OCI-M2 (cell line): ENCODE data around the gene CIDEB.

Experiments used
- DNase-seq: peaks from one replicate; lab custom pipeline; 2025; ENCODE audit not compliant: unreplicated experiment; lab: John Stamatoyannopoulos, UW

CIDEB gene

DNA sequence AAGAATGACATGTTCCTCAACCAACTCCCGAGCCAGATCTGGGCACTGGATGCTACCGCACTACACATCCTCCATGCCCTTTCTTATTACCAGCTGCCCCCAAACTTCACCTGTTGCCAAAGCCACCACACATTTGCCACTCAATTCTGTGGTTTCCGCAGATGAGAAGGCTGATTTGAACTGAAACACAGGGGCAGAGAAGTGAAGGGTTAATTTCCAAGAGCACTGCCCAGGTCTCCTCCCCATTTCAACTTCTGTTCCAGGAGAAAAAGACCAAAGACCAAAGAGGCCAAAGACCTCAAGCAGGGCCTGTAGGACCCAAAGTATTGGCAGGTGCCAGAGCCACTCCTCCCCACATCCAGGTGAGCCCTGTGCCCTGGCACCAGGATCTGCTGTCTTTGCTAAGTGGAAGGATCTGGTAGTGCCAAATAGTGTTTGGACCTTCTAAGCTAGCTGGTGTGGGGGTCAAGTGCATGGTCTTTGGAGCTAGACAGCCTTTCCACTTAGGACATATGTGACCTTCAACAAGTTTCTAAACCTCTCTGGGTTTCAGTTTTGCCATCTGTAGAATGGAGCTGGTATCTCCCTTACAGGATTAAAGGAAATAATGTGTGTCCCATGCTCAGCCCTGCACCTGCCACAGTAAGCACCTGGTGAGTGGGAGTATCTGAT is 16.2 kb downstream of the CIDEB start:
- DNase-seq, result no peak

DNA sequence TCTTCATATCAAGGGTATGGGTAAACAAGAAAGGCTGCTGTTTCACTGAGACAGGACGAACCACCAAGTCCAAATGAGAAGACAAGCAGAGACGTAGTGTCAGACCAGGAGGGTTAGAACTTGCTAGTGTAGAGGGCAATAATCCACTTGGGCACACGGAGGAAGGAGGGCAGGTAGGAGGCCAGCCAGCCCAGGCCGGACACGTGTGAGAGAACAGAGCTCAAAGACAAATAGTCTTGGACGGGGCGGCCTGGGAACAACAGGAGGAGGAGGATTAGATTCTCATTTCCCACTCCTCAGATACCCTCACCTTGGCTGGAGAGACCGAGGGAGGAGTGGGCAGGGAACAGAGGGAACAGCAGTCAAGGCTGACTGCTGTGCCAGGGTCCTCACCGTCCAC is 17.0 kb downstream of the CIDEB start:
- no peak for DNase-seq

DNA sequence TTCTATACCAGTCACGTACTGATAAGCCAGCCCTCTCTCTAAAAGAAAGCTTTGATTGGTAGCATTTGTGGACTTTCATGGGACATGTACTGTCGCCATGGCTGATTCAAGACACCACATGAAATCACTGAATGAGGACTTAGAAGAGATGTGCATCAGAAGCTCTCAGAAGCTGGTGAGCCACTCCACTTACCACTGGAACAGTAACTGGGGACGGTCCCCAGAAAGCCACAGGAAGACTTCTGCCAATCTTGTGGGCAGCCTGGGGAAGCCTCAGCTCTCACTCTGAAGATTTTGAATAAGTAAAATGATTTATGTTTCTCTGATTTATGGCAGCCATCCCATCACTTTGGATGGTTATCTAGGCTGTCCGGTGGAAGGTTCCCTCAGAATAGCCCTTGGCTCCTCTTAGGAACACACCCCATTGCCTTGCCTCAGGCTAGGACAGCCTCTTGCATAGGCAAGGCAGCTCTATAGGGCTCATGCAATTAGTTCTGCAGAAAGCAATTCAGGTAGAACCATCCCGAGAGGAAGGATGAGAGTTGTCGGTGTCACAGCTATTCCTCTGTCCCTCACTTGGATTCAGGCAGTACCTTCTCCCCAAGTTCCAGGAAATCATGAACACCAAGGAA is 18.0 kb downstream of the CIDEB start:
- no peak for DNase-seq

DNA sequence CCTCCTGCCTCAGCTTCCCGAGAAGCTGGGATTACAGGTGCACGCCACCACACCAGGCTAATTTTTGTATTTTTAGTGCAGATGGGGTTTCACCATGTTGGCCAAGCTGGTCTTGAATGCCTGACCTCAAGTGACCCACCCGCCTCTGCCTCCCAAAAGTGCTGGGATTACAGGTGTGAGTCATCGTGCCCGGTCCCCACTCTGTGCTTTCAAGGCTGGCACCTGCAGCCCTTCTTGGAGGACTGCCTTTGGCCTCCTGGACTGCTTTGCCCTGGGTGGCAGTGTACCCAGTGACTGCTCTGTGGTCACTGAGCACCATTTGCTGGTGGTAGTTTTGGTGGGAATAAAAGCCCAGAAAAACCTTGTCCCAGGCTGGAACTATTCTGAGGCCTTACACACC is 20.8 kb downstream of the CIDEB start:
- DNase-seq, result no peak

DNA sequence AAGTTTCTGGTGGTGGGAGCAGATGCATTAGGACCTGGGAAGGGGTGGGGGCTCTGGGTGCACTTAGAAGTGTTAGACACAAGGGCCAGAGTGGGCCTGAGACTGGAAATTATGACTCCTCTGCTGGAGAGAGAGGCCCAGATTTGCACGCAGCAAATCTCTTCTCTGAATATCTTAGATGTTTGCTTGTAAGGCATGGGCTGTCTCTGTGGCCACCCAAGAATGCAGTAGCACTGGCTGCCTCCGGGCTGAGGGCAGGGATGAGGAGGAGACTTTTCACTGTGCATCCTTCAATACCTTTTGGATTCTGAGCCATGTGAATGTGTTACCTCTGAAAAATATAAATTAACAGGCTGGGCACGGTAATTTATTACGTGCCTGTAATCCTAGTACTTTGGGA is 22.4 kb downstream of the CIDEB start:
- DNase-seq, result no peak

DNA sequence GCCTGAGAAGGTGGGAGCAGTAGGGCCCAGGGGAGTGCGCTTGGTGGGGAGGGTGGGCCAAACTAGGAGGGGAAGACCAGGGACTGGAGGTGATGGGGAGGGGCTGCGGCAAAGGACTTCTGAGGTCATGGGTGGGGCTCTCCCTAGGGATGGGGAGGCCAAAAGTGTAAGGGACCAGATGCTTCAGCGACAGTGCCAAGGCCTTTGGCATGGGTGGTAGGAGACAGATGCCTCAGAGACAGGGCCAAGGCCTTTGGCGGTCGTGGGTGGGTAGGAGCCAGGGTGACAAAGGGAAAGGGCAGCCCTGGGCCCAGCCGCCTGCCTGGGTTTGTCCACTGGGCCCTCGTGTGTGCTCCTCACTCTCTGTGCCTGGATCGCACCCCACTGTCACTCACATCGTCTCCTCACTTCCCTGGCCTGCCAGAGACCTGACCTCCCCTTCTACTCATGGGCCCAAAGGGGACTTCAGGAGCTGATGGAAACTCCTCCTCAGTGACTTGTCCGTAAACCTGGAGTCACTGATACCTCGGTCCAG is 23.2 kb downstream of the CIDEB start:
- DNase-seq, result no peak

DNA sequence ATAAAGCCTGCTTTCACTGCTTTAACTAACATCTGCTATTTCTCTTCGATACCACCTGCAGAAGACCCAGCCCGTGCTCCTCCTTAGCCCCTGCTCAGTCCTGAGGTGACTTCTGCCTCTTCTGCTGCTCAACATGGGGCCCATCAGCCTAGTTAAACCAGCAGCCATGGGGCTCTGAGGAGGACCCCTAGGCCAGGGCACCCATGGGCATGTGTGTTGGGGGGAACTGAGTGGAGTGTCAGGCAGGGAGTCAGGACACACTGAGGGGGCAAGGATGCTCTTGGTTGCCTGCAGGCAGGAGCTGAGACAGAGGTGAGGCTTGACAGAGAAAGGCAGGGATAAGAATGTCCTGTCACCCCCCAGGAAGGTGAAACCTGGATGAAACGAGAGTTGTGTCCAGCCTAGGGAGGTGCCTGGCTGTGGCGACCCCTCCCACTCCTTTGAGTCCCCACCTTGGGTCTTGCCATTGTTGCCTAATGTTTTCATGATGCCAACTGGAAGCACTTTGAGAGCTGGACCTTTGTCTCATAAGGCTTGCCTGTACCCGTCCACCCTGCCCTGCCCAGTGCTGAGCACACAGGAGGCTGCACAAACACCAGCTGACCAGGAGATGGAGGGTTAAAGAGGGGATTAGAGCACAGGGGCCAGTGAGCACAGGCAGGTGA is 23.8 kb downstream of the CIDEB start:
- no peak for DNase-seq

DNA sequence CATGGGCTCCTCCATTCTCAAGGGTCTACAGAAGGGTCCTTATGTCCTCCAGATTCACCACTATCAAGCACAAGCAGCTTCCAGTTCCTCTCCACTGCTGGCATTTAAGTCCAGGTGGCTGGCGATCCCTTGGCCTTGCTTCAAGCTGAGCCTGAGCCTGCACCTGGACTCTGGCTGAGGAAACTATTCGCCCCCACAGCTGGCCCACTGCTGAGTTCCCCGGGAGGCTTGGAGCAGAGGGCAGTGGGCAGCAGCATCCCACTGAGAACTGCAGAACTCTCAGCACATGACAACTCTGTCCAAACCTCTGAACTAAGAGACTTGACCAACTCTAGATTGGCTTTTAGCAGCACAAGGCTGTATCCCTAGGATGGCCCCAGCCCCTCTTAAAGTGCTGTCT is 25.0 kb downstream of the CIDEB start:
- no peak for DNase-seq

DNA sequence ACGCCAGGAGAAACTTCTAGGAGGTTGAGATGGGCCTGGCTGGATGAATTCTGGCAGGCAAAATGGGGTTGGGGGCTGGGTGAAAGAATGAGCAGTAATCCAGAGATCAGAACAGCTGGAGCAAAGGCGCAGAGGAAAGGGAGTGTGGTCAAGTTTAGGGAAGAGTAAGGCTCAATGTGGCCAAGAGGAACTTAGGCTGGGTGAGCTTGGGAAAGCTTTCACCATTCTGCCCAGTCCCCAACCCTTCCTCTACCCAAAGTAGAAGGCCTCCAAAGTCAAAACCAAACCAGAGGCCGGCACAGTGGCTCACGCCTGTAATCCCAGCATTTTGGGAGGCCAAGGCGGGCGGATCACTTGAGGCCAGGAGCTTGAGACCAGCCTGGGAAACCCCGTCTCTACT is 26.1 kb downstream of the CIDEB start:
- DNase-seq, result no peak

DNA sequence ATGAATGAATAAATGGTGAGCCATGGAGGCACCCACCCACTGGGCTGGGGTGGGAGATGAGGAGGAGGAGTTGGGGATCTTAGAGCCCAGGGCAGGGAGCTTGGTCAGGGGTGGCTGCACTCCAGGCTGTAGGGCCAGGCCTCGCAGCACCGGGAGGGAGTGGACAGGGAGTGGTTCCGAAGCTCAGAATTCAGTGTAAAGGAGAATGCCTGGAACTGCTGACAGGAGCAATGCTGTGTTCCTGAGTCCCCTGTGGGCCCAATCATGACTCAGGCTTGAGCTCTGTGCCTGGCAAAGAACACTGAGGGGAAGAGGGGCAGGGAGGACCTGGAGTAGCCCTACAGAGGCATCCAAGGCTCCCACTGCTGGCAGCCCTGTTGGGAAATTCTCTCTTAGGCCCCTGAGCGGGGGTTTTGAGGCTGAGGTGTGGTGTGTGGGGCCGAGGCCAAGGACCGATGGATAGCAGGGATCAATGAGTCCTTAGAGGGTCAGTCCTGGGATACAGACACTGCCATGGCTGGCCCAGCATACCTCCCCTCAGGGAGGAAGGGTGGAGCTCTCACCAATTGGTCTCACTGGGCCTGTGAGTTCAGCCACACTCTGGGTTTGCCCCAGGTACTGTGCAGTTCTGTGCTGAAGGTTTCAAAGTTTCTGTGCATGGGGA is 26.8 kb downstream of the CIDEB start:
- DNase-seq, result no peak

DNA sequence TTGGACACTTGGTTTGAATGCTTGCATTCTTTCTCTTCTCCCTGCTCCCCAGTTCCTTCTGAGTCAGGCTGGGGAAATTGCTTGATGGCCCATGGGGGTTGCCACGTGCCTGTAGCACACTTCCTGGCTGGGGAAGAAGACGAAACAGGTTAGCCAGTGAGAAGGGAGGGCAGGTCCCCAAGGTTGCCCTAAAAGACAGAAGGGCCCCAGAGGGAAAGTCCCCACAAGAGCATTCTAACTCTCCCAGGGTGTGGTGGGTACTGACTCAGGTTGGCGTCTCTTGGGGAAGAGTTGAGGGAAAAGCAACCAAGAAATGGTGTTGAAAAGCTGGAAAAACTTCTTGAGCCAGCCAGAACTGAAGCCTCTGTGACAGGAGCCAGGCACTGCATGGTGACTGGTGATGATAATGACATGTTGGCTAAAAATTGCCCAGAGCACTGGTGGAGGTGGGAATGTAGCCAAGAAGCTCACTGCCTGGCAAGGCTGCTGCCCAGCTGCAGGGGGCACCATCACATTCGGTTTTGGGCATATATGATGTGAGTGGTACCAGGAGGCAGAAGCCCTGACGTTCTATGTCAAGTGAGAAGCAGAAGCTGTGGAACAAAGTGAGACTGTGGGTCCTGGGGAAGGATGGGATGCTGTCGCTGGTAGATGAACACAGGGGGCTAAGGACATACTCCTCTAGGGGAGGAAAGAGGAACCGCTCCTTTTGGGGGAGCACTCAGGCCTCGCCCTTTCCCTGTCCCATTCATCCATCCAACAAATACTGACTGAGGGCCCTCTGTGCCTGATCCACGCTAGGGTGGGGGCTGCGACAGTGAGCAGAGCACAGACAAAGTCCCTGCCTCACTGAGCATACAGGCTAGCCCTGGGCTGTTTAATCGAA is 28.2 kb downstream of the CIDEB start:
- DNase-seq, result no peak

DNA sequence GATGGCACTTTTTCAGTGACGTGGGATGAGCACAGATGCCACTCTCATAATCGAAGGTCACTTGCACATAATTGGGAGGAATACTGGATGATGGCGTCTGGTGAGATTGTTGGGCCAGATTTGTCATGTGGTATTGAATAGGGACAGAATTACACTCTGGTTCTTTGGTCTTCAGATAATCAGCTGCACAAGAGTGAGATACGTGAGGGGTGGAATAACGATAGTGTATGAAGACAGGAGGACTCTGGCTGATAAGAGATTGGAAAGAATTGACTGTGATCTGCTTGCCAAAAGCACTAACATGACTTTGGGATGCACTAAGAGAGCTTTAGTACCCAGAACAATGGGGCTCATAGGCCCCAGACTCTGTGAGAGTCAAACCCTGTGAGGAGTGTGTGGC is 29.4 kb downstream of the CIDEB start:
- DNase-seq, result no peak

DNA sequence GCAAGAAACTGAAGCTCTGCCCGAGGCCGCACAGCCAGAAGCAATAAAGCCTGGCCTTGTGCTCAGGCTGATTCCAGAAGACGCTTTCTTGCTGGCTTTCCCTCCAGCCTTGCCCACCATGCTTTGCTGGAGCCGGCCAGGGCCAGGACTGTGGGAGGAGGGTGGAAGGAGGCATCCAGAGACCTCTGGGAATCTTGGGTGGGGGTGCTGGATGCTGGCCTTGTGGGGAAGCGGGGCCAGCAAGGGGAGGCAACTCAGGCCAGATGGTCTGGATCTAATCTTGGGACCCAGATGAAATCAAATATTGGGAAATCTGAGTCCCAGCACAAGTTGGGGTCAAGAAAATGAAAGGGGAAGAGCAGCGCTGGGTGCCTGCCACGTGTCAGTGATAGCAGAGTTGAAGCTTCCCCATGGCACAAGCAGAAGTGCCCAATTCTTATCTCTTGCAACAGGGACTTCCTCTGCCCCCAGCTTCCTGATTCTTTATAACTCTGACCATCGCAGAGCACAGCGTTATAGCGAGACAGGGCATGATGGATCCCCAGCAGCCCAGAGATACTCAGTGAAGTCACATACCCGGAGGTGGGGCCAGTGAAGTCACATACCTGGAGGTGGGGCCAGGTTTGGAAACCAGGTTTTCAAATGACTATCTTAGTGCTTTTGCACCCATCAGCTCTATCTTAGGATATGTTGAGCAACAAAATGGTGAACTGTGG is 30.0 kb downstream of the CIDEB start:
- no peak for DNase-seq

DNA sequence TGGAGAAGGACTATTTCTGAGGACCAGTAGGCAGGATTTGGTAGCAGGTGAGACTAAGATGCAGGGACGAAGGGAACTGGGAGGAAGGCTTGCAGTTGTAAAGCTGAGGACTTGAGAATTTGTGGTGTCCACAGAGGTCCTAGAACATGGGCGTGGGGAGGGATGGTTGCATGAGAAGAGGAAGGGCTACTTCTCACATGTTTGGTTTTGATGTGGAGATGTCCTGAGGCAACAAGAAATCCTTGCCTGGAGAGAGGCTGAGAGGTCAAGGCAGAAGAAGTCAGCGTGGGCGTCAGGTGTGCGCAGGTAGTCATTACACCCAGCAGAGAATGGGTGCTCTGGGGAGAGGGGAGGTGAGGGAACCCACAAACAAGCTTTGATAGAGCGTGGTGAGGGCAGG is 30.7 kb downstream of the CIDEB start:
- no peak for DNase-seq

DNA sequence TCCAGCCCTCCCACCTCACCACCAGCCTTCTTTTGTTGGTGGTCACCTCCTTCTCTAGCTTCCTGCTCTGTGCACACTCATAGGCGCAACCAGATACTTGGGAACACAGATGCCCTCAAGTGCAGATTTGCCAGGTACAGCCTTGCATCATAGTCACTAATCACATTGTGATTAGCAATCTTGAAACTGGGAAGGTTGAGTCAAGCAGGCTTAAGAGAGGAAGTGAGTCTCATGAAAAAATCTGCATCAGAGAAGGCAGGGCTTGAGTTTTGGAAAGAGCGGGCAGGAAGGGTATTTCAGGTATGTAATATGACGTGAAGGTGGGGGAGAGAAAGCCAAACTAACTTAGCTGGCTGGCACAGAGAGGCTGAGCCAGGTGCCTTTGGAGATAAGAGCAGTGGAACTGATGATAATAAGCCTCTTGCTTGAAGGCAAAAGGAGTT is 33.7 kb downstream of the CIDEB start:
- no peak for DNase-seq

DNA sequence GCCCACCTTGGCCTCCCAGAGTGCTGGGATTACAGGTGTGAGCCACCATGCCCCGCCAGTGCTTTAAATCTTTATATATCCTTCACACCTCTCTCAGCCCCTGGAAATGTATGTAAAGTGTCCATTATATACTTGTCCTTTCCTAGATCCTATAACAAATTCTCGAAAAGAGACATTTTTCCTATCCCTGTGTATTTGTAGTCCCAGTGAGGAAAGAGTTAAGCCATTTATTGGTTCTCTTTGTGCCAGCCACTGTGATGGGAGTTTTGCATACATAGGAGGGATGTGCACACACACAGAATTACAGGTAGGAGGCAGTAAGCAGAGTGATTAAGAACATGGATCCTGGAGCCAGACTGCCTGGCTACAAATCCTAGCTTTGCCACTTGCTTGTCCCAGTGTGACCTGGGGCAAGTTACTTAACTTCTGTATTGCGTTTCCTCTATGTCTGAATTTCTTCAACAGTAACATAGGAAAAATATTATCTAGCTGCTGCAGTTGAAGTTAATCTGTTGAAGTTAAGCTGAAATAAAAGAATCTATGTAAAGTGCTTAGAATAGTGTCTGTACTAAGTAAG is 34.3 kb downstream of the CIDEB start:
- no peak for DNase-seq

DNA sequence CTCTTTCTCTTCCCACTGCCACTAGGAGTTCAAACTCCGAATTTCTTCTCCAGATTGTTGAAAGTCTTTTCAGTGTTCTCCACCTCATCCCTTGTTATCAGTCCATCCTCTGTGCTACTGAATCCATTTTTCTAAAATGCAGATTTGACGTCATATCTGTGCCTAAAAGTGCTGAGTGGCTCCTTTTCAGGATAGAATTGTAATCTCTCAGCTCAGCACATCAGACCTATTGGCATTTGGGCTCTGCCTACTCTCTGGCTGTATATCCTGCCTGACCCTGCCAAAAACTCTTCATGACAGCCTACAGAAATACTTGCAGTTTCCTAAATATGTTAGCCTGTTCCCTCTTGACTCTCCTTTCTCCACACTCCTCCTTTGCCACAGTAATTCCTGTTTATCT is 35.3 kb downstream of the CIDEB start:
- DNase-seq, result no peak

DNA sequence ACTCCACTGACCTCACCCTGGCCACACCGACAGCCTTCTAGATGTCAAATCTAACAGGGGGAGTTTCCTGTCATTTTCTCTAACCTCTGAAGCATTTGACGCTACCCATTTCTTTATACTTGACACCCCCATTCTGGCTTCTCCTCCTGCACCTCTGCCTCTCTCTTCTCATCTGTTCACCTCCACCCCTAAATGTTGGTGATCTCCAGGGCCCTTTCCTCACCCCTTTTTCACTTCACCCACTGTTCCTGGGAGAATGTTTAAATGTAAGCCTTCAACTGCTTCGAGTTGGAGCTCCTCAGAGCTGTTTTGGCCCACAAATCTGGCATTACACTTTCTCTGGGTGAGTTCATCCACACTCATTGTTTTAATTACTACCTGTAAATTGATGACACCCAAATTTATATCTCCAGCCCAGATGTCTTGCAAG is 35.9 kb downstream of the CIDEB start:
- DNase-seq, result no peak

DNA sequence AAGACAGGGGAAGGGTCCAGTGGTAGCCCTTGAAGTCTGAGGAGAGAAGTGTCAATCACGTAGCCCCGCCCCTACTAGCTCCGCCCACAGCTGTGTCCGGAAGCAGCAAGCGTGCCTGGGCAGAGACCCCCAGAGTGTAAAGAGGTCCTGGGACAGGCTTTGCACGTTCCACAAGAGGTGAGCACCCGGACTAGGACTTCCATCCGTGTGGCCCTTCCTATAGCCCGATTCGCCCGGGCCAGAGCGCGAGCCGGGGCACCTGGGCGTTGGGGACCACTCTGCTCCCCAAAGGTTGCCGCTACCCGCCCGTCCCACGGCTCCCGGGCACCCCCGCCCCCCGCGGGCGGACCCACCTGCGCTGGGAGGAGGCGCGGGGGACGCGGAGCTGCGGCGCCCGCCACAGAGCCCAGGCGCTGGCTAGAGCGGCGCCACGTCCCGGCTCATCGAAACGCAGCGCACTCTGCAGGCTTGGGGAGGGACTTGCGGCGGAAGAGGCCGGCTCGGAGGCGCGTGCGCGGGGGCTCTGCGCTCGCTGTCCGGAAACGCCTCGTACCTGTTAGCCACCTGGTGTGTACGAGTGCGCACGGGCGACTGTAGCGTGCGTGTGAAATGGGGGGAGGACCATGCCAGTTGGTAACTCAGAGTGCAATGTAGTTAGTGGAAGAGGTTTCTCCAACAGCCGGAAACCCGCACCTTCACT is 36.5 kb downstream of the CIDEB start, which contains the start of gene RABGGTA:
RABGGTA (minus strand) TSS at position 464 of the 700 bp plus-strand sequence. CDS start 482 bp downstream, outside the sequence.
- peak; percentile 78 for DNase-seq
